ENCODE results near the gene PTPN12.

GRCh38 chr7:77498659-77499379 is 38.3 kb upstream of the PTPN12 start:
- TF ChIP-seq CTCF (IDR thresholded peaks at IDR 0.05), result no peak
- TF ChIP-seq EP300 (IDR thresholded peaks at IDR 0.05), result no peak
- TF ChIP-seq POLR2A (IDR thresholded peaks at IDR 0.05), result no peak

Measured in stomach (tissue), 4 donors.